ENCODE results near the gene PRR15. TPM values are rescaled to one million over a fixed set of nuclear protein-coding genes. Genes with fewer than 3 reads are reported as not detected.

PRR15 gene
- total and polyA plus RNA-seq, 2 of the 8 experiments (the other 6 are each of a cell fraction or from before 2014, with no cell fraction given) = 4.9 to 7.9 TPM

DNA sequence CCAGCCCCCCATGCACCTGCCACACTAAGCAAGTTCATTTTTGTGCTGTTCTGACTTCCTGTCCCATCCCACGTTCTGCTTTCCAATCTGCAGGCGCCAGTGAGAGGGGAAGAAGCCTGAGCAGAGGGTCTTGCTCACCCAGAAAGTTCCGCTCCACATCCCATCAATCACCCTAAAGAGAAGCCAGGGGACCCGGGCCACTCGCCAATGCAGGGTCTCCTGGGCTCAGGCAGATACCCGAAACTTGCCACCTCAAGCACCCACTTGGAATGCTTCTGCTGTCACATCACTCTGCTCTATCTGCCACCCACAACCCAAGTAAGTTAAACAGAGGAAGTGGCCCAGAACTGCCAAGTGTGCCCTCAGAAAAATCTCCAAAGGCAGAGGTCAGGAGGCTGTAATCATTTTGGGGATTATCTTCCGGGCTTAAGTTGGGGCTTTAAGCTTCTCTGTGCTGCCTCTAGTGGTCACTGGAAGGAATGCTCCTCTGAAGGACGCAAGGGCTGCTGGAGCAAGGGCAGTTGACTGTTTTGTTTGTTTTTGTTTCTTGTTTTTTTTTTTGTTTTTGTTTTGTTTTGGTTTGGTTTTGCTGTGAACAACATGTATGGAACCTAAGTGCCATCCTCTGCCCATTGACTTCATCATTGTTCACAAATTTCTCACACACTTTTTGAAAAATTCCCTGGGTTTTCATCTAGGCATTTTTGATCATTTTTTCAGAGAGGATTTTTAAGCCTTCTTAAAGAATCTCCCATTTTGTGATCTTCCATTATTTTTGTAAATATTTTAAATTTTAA lies 25.5 kb downstream of the PRR15 start:
- H3K27me3 ChIP-seq (replicated peaks in 1 of 4; ENCODE audit: control insufficient read depth in 3 of 4, extremely low read depth in 1 of 4, insufficient read depth in 3 of 4, low read length in 3 of 4) = no peaks in the 10 kb centered on the region
- H3K4me2 ChIP-seq (ENCODE audit: insufficient read depth in 1 of 2, low read depth in 2 of 2, low read length in 2 of 2) = no peak overlapping the region
- no peaks in the 10 kb centered on the region for H4K20me1 ChIP-seq (replicated peaks in 1 of 2; ENCODE audit: control insufficient read depth in 1 of 2, insufficient read depth in 2 of 2, low read length in 2 of 2)
- peak; percentile 98 for FAIRE-seq
- H2BK120ac ChIP-seq (replicated peaks; ENCODE audit: low read depth, low read length) = no peak overlapping the region
- no peak overlapping the region for H3K18ac ChIP-seq (ENCODE audit: extremely low read depth, low read length)
- no peak overlapping the region for H4K8ac ChIP-seq (ENCODE audit: extremely low read depth, insufficient read depth, low read length)
- DNase-seq (ENCODE audit: low read depth in 1 of 2, low spot score in 2 of 2) = peak in 1 of 2 experiments; percentile 71
- no peaks in the 10 kb centered on the region for H3K4me1 ChIP-seq (replicated peaks in 1 of 4; ENCODE audit: control insufficient read depth in 3 of 4, insufficient read depth in 4 of 4, low read length in 3 of 4)
- H3K4ac ChIP-seq (replicated peaks; ENCODE audit: insufficient read length, low read depth, low read length) = no peak overlapping the region
- H2AK5ac ChIP-seq (ENCODE audit: low read depth, low read length) = no peak overlapping the region
- WGBS, 2 experiments (ENCODE audit: extremely low coverage in 1 of 2, insufficient coverage in 1 of 2, insufficient read length in 1 of 2, insufficient replicate concordance in 2 of 2, low coverage in 1 of 2, low lambda C conversion rate in 2 of 2, missing lambda C conversion rate in 1 of 2) = 77% methylated on average over 8 of the region's 8 CpGs; no CpG with 5 or more reads in 1 of the 2 experiments
- no peaks in the 10 kb centered on the region for H3K36me3 ChIP-seq (ENCODE audit: control insufficient read depth in 2 of 4, insufficient read depth in 4 of 4, low read length in 3 of 4)
- H4K5ac ChIP-seq (ENCODE audit: insufficient read length, low read depth, low read length) = no peak overlapping the region
- no peak overlapping the region for H3K14ac ChIP-seq (ENCODE audit: insufficient read length)
- POLR2A ChIA-PET (ENCODE audit: partially characterized antibody) = no interaction called here
- H3K9me3 ChIP-seq (ENCODE audit: insufficient read depth in 2 of 2, low read depth in 1 of 2, low read length in 1 of 2) = no peaks in the 10 kb centered on the region
- H2AFZ ChIP-seq (ENCODE audit: low read length) = peak overlapping the region; percentile 79; the same call in 1 of the 2 replicates
- no peak overlapping the region for H3K56ac ChIP-seq (replicated peaks; ENCODE audit: insufficient read length, low read depth, low read length)
- peak; percentile 60 to 73 for TF ChIP-seq RAD21 (IDR thresholded peaks at IDR 0.05 in 1 of 2, conservative IDR thresholded peaks at IDR 0.05 in 1 of 2; ENCODE audit: low read depth in 2 of 2, low read length in 2 of 2)
- TF ChIP-seq CTCF (IDR thresholded peaks at IDR 0.05; ENCODE audit: control extremely low read depth in 1 of 3, insufficient read depth in 1 of 3, low read depth in 1 of 3, low read length in 3 of 3) = peak; percentile 65 to 91 (median 73)
- TF ChIP-seq KDM1A (IDR thresholded peaks at IDR 0.05; ENCODE audit: borderline replicate concordance, low read length) = no peak
- H2BK12ac ChIP-seq (ENCODE audit: low read depth, low read length) = no peak overlapping the region
- H4K91ac ChIP-seq (replicated peaks; ENCODE audit: insufficient read length, low read length) = no peak overlapping the region
- no peaks in the 10 kb centered on the region for H3K79me2 ChIP-seq (ENCODE audit: control insufficient read depth in 1 of 2, insufficient read depth in 2 of 2, low read length in 2 of 2)
- H2BK5ac ChIP-seq (ENCODE audit: low read depth, low read length) = no peak overlapping the region
- no peak overlapping the region for H3K9ac ChIP-seq (replicated peaks in 1 of 4; ENCODE audit: extremely low read depth in 1 of 4, low read depth in 3 of 4, low read length in 3 of 4)
- H3K23ac ChIP-seq (ENCODE audit: insufficient read length) = no peak overlapping the region
- no peak overlapping the region for H3K4me3 ChIP-seq (ENCODE audit: extremely low read depth in 1 of 4, insufficient read depth in 2 of 4, low read depth in 3 of 4, low read length in 4 of 4)
- no peak overlapping the region for H3K27ac ChIP-seq (ENCODE audit: low read depth, low read length)
- CTCF ChIA-PET (ENCODE audit: partially characterized antibody) = interaction anchor here (0.6 to 3.2 kb wide), 16 partner anchors 10 to 924 kb away, joined by 3 to 19 read pairs (median 3); no protein-coding TSS in a partner anchor
- no peak overlapping the region for H2BK20ac ChIP-seq (ENCODE audit: low read length)
- no peak overlapping the region for H2BK15ac ChIP-seq (ENCODE audit: low read length)
- no peaks in the 10 kb centered on the region for H3K79me1 ChIP-seq (ENCODE audit: low read depth, low read length)
- H3K23me2 ChIP-seq (ENCODE audit: low read depth, low read length) = no peaks in the 10 kb centered on the region

All from H1 (cell line).